ENCODE results near the gene OR2C1.

GRCh38 chr16:3311496-3311895 lies 44.2 kb upstream of the OR2C1 start:
- TF ChIP-seq CTCF (IDR thresholded peaks at IDR 0.05; ENCODE audit: poor library complexity, severe bottlenecking) (no peak), RAD21 (conservative IDR thresholded peaks at IDR 0.05) (no peak), POLR2AphosphoS5 (IDR thresholded peaks at IDR 0.05) (no peak), TAF1 (IDR thresholded peaks at IDR 0.05; ENCODE audit: low read depth) (no peak), EZH2 (IDR thresholded peaks at IDR 0.05; ENCODE audit: borderline replicate concordance, insufficient read depth, low read length, poor library complexity, severe bottlenecking) (no peak), REST (IDR thresholded peaks at IDR 0.05; ENCODE audit: borderline replicate concordance) (no peak), SMC3 (conservative IDR thresholded peaks at IDR 0.05; ENCODE audit: poor library complexity) (no peak)
